ENCODE data around the gene SENP1.
A peak's percentile ranks its signal among the peaks of the same experiment; 100 is the strongest.
"Not testable (repeated sequence)": the region's sequence is repeated elsewhere in the genome, so short reads cannot be mapped to it uniquely, and the experiment has no call there.

Gene SENP1

DNA sequence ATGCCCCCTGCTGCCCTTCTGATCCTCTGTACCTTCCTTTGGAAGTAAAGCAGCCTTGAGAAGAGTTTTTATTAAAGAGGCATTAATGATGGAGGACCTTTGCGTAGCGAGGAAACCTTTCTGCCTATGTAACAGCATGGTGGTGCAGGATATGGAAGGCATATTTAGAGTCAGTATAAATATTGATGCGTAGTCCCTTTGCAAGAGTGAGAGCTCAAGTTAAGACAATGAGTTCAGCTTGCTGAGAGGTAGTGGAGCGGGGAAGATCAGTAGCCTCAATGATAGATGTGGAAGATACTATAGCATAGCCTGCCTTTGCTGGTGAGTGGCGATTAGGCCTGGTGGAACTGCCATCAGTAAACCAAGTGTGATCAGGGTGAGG is 5.4 kb upstream of the SENP1 start:
- not testable (repeated sequence) for DNase-seq (ENCODE audit: low read depth)

DNA sequence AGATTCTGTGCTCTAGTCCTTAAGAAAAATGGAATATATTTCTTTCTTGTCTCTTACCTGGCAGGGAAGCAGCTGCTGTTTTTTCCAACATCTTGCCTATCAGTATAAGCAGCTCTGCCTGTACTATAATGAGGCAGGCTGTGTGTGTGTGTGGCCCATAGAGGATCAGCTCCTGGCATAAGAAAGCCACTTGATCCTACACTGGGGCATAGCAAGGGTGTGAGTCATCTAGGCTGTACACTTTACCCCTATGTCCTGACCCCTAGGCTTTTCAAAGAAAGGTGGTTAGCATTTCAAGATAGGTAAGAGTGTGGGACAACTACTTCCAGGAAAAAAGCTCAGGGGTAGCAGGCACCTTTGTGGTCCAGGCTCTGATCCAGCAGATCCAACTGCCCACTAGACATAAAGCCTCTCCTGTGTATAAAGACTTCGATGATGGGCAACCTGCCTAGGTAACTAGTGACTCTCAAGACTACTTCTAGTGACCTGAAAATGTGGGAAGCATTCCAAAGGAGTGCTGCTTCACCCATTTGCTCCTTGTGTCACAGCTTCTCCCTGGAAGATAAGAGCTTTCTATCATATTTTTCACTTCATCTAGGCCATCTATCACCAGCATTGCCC is 4.9 kb upstream of the SENP1 start:
- DNase-seq (ENCODE audit: low read depth), result no peak

DNA sequence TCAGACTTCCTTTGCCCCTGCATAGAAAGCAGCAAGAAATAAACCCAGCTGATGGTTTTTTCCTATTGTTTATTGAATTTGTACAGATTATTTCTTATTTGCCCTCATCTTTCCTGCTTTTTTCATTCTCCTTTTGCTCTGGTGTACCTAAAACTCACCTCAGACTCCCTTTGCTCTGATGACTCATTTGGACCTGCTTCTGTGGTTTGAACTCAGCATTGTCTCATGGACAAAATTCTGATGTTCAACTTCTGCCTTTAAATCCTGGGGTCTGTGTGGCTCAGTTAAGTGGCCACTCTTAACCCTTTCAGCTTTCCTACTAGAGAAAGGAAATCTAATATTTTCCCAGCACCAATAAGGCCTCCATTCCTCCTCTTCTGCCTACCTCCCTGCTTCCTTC is 3.5 kb upstream of the SENP1 start:
- DNase-seq (ENCODE audit: low read depth), result no peak

- no peak for DNase-seq (ENCODE audit: low read depth)
Observed at GRCh38 chr12:48106681-48107613, 1.1 kb upstream of the SENP1 start.

GRCh38 chr12:48105321-48105866 is 485 bp downstream of the SENP1 start:
- DNase-seq (ENCODE audit: low read depth), result no peak

DNA sequence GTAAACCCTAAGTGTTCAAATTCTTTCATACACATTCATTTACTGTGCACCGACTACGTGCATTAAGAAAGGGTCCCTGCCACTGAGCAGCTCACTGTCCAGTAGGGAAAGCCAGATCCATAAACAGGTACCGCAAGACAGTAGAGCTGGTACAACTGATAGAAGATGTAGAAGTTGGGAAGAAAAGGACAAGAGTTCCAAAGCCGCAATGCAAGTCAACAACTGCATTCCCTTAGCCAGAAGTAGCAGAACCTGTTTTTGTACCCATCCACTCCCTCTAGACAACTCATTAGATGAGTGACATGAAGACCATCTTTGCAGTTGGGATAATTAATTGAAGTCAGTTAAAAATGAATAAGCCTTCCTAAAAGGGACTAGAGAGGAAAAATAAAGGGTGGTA is 1.3 kb downstream of the SENP1 start:
- DNase-seq (ENCODE audit: low read depth), result no peak

- DNase-seq (ENCODE audit: low read depth), result no peak
Observed at GRCh38 chr12:48092611-48093010, 13.3 kb downstream of the SENP1 start.

GRCh38 chr12:48086327-48086726 is 19.6 kb downstream of the SENP1 start:
- no peak for DNase-seq (ENCODE audit: low read depth)

DNA sequence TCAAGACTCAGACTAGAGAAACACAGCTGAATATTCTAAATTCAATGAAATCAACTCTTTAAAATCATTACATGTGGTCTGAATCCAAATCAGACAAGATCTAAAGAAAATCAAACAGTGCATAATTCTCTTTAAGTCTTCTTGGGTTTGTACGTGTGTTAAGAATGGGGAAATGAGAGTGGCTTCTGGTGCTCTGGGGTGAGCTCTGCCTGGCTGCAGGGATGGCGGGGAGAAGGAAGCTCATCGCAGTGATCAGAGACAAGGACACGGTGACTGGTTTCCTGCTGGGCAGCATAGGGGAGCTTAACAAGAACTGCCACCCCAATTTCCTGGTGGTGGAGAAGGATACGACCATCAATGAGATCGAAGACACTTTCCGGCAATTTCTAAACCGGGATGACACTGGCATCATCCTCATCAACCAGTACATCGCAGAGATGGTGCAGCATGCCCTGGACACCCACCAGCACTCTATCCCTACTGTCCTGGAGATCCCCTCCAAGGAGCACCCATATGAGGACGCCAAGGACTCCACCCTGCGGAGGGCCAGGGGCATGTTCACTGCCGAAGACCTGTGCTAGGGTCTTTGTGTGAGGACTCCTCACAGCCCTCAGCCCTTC is 20.9 kb downstream of the SENP1 start:
- DNase-seq (ENCODE audit: low read depth), result no peak

DNA sequence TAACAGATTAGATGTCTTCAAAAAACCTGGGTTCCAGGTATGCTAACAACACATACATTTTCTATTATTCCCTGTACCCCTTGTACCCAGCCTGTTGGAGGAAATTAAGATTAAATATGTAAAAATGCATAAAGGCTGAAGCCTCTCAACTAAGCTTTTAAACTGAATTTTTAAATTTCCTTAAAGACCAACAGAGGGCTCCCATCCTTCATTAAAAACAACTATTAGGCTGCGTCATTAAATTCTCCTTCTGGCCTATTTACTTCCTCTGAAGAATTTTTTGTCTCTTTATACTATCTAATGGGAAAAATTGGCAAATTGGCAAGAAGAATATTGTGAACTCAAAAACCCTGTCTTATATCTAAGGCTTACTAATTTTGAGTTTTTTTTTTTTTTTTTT is 21.8 kb downstream of the SENP1 start:
- DNase-seq (ENCODE audit: low read depth), result no peak

- no peak for DNase-seq (ENCODE audit: low read depth)
Observed at GRCh38 chr12:48080821-48081220, 25.1 kb downstream of the SENP1 start.

DNA sequence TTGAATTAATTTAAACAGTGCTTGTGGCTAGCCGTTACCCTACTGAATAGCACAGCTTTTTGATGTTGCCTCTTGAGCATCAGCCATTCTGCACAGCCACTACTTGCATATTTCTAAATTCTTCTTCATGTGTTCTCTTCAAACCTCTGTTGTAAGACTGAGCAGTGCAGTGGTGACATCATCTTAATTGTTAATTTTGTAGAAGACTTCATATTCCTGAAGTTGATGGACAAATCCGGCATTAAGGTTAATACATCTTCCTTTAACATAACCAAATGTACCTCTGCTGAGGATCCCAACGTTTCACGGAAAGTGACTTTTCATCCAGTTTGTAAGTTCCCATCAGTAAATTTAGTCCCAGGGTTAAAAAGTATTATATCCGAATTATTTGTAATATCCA is 25.6 kb downstream of the SENP1 start:
- DNase-seq (ENCODE audit: low read depth), result no peak

- peak; percentile 30 for DNase-seq (ENCODE audit: low read depth)
Observed at GRCh38 chr12:48078901-48079300, 27.0 kb downstream of the SENP1 start.

DNA sequence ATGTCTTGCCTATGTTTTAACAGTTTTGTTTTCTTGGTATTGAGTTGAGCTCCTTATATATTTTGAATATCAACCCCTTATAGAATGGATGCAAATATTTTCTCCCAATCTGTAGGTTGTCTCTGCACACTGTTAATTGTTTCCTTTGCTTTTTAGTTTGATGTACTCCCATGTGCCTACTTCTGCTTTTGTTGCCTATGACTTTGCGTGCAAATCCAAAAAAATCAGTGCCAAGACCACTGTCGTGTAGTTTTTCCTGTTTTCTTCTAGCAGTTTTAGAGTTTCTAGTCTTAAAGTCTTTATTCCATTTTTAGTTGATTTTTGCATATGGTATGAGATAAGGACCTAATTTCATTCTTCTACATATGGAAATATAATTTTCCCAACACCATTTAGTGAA is 28.8 kb downstream of the SENP1 start:
- DNase-seq (ENCODE audit: low read depth), result no peak

DNA sequence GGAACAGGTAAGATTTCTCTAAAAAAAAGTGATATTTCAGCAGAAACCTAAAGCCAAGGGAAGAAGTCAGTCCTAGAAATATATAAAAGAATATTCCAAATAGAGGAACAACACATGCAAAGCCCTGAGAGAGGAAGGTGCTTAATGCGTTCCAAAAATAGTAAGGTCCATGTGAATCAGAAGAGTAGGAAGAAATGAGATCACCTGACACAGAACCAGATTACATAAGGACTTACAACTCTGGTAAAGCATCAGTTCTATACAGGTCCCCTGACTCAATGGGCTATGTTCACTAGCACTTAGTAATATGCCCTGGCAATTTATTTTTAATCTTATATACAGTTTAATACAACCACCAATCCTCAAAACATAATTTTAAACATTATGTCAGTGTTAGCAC is 30.0 kb downstream of the SENP1 start:
- no peak for DNase-seq (ENCODE audit: low read depth)

DNA sequence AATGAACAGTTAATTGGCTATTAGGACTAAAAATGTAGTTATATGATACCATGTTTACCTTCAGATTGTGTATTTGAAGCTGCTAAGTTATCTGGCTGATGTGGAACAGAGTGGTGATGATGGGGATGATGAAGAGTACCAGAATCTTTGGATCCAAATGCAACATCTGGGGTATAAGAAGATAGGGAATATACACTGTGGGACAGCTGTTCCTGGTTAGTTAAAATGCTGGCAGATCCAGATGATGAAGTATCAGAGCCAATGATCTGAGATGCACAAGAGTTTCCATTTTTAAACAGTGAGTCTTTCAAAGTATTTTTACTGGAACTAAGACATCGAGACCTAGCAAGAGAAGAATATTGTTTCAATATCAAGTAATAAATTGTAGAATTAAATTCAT is 31.6 kb downstream of the SENP1 start:
- no peak for DNase-seq (ENCODE audit: low read depth)

- no peak for DNase-seq (ENCODE audit: low read depth)
Observed at GRCh38 chr12:48072266-48072665, 33.6 kb downstream of the SENP1 start.

DNA sequence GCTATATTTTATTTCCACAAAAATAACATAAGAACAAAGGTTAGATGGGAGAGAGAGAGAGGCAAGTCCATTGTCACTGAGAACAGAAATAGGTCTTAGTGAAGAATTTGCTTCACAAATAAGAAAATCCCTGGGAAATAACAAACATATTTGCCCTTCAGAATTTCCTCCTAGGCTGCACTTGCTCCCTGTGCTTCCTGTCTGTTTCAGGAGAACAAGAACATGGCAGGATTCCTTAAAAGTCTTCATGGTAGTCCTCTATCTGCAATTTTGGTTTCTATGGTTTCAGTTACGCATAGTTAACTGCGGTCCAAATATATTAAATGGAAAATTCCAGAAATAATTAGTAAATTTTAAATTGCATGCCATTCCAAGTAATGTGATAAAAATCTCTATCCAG is 34.1 kb downstream of the SENP1 start:
- no peak for DNase-seq (ENCODE audit: low read depth)

DNA sequence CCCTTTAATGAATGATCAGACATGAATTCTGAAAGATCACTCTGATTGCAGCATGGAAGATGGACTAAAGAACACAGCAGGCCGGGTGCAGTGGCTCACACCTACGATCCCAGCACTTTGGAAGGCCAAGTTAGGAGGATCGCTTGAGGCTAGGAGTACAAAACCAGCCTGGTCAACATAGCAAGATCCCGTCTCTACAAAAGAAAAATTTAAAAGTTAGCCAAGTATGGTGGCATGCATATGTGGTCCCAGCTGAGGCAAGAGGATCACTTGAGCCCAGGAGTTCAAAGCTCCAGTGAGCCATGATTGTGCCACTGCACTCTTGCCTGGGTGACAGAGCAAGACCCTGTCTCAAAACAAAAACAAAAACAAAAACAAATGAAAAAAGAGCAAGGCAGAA is 35.1 kb downstream of the SENP1 start:
- DNase-seq (ENCODE audit: low read depth), result no peak

DNA sequence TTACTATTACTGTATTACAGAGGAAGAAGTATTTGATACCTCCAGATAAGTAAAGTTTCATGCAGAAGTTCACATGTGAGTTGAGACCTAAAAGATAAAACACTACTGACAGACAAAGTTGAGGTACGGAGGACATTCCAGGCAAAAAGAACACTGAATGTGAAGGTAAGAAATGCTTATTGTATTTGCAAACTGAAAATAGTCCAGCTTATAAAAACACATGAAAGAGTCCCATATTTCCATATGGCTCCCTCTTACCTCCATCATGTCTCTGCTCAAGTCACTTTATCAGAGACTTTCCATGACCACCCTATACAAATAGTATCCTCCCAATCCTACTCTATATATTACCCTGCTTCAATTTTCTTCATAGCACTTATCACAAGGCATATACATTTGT is 35.8 kb downstream of the SENP1 start:
- no peak for DNase-seq (ENCODE audit: low read depth)

- DNase-seq (ENCODE audit: low read depth), result no peak
Observed at GRCh38 chr12:48069241-48069640, 36.6 kb downstream of the SENP1 start.

- no peak for DNase-seq (ENCODE audit: low read depth)
Observed at GRCh38 chr12:48068457-48068856, 37.4 kb downstream of the SENP1 start.

Measured in non-pigmented ciliary epithelial cell (primary cell).